WERI-Rb-1 (cell line): Measurements from ENCODE around the gene OMP.

Experiments used
- DNase-seq: peaks from one replicate; pipeline ENCODE4 v3.0.0-alpha.2; 2020
- H3K27ac ChIP-seq: fragments of 250-450 bp; sonication (Bioruptor Pico); 2 replicates; pipeline ENCODE4 v1.5.1; 2020; ENCODE audit warnings: mild to moderate bottlenecking, moderate library complexity
- H3K27me3 ChIP-seq: fragments of 250-450 bp; sonication (Bioruptor Pico); 2 replicates; pipeline ENCODE4 v1.5.1; 2021; ENCODE audit warnings: mild to moderate bottlenecking, low read depth, moderate library complexity; ENCODE audit not compliant: insufficient read depth, severe bottlenecking
- H3K36me3 ChIP-seq: fragments of 250-450 bp; sonication (Bioruptor Pico); 2 replicates; pipeline ENCODE4 v1.5.1; 2020; ENCODE audit warnings: mild to moderate bottlenecking, moderate library complexity
- H3K4me3 ChIP-seq: 2 replicates; pipeline ENCODE4 v1.5.1; 2011; ENCODE audit warnings: low read depth, mild to moderate bottlenecking, control low read depth, low read length
- H3K9me3 ChIP-seq: fragments of 250-450 bp; sonication (Bioruptor Pico); 2 replicates; pipeline ENCODE4 v1.5.1; 2021; ENCODE audit warnings: mild to moderate bottlenecking, moderate library complexity; ENCODE audit not compliant: severe bottlenecking
- CTCF ChIP-seq: IDR thresholded peaks from 2 replicates; pipeline ENCODE4 v1.5.1; 2011; ENCODE audit warnings: low read depth, mild to moderate bottlenecking, control low read depth, inconsistent platforms, low read length

The OMP gene

DNA sequence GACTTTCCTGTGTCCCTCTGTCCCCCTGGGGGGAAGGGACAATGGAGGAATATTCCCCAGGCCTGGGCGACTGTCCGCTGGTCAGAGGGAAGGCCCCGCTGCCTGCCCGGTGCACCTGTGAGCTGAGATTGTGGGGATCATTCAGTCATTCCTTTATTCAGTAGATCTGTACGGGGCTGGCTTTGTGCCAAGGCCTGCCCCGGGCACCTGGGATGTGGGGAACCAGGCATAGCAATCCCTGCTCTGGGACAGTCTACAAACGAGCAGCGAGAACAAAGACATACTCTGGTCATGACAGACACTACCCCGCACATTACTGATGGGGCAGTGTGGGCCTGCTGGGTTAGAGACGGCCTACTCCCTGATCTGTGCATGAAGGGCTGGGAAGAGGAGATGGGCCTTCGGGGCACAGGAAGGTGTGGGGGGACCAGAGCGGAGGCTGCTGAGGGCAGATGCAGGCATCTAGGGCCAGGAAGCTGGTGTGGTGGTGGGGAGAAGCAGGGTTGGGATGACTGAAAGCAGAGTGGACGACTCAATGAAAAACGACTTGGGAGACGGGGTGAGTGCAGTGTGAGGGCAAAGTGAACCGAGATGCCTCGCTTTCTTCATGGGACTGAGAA lies 23.6 kb downstream of the OMP start:
- Histone ChIP-seq H3K36me3 (no peaks in the 10 kb centered on the region), H3K27me3 (no peaks in the 10 kb centered on the region), H3K9me3 (no peaks in the 10 kb centered on the region), H3K4me3 (no peak overlapping the region), H3K27ac (no peak overlapping the region)
- TF ChIP-seq CTCF = no peak
- DNase-seq = no peak

GRCh38 chr11:77126861-77127234 lies 24.2 kb downstream of the OMP start:
- no peak for TF ChIP-seq CTCF
- Histone ChIP-seq H3K4me3 (peak overlapping the region; percentile 49), H3K27ac (no peak overlapping the region), H3K36me3 (no peaks in the 10 kb centered on the region), H3K27me3 (no peaks in the 10 kb centered on the region), H3K9me3 (no peaks in the 10 kb centered on the region)
- no peak for DNase-seq

GRCh38 chr11:77127235-77127911 lies 24.7 kb downstream of the OMP start:
- Histone ChIP-seq H3K27me3 (no peaks in the 10 kb centered on the region), H3K36me3 (no peaks in the 10 kb centered on the region), H3K9me3 (no peaks in the 10 kb centered on the region), H3K4me3 (peak overlapping the region; percentile 49), H3K27ac (peak overlapping the region; percentile 54)
- DNase-seq = peak; percentile 60
- peak; percentile 98 for TF ChIP-seq CTCF

- H3K4me3 ChIP-seq = peak within 1 kb of the TSS; percentile 49
- no peaks in the 10 kb centered on the region for H3K9me3 ChIP-seq
- H3K36me3 ChIP-seq = no peaks in the 10 kb centered on the region
- peak; percentile 96 for DNase-seq
- H3K27me3 ChIP-seq = no peaks in the 10 kb centered on the region
- peak within 1 kb of the TSS; percentile 54 for H3K27ac ChIP-seq
- no peak for TF ChIP-seq CTCF
Observed at GRCh38 chr11:77127920-77128691, 25.5 kb downstream of the OMP start, which contains the start of gene MYO7A. Gene MYO7A, plus strand, starts transcription at chr11:77128246. Its CDS starts 2,389 bp downstream, at chr11:77130635.

GRCh38 chr11:77129069-77129841 lies 26.6 kb downstream of the OMP start:
- no peak overlapping the region for H3K4me3 ChIP-seq

More at GRCh38 chr11:77129069-77129841, 26.6 kb downstream of the OMP start:
- no peak for DNase-seq
- H3K27me3 ChIP-seq = no peaks in the 10 kb centered on the region
- no peaks in the 10 kb centered on the region for H3K9me3 ChIP-seq
- no peak for TF ChIP-seq CTCF
- H3K36me3 ChIP-seq = no peaks in the 10 kb centered on the region
- H3K27ac ChIP-seq = no peak overlapping the region
